Measurements from ENCODE around the gene IRAK2. TPM values are rescaled to one million over a fixed set of nuclear protein-coding genes. Genes with fewer than 3 reads are reported as not detected.
A peak's percentile ranks its signal among the peaks of the same experiment; 100 is the strongest.
"Not testable (repeated sequence)": the region's sequence is repeated elsewhere in the genome, so short reads cannot be mapped to it uniquely, and the experiment has no call there.

The IRAK2 gene
- total and polyA plus RNA-seq, 8 donors, result 0.45 to 6.2 (median 2.3) TPM; not detected in 1

DNA sequence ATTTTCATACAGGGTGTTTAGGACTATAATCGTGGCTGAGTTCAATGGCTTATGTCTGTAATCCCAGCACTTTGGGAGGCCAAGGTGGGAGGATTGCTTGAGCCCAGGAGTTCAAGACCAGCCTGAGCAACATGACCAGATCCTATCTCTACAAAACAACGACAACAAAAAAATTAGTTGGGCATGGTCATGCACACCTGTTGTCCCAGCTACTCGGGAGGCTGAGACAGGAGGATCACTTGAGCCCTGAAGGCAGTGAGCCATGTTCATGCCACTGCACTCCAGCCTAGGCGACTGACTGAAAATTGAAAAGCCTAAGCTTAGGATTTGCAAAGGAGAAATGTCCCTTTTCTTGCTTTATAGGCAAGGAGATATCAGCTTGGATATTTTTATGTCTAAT is 47.8 kb upstream of the IRAK2 start:
- no peaks in the 10 kb centered on the region for H3K9me3 ChIP-seq
- H3K27me3 ChIP-seq, result no peaks in the 10 kb centered on the region
- H3K36me3 ChIP-seq, result peaks cover 3 to 25% (median 25%) of the 10 kb centered on the region in 4 donors
- intact Hi-C loops (cut with DNase I; ENCODE audit: low total_unique reads), result no loop called here
- H3K4me3 ChIP-seq, result peak overlapping the region in 3 of 4 donors; percentile 85 to 96 (median 93)
- no peak for DNase-seq
- H3K27ac ChIP-seq, result no peak overlapping the region
- TF ChIP-seq POLR2A (IDR thresholded peaks at IDR 0.05) (no peak), POLR2AphosphoS5 (IDR thresholded peaks at IDR 0.05) (no peak), EP300 (IDR thresholded peaks at IDR 0.05) (no peak)
- TF ChIP-seq, protein P1, sequence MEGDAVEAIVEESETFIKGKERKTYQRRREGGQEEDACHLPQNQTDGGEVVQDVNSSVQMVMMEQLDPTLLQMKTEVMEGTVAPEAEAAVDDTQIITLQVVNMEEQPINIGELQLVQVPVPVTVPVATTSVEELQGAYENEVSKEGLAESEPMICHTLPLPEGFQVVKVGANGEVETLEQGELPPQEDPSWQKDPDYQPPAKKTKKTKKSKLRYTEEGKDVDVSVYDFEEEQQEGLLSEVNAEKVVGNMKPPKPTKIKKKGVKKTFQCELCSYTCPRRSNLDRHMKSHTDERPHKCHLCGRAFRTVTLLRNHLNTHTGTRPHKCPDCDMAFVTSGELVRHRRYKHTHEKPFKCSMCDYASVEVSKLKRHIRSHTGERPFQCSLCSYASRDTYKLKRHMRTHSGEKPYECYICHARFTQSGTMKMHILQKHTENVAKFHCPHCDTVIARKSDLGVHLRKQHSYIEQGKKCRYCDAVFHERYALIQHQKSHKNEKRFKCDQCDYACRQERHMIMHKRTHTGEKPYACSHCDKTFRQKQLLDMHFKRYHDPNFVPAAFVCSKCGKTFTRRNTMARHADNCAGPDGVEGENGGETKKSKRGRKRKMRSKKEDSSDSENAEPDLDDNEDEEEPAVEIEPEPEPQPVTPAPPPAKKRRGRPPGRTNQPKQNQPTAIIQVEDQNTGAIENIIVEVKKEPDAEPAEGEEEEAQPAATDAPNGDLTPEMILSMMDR (IDR thresholded peaks at IDR 0.05), result no peak
- WGBS, 5 donors, result 86 to 91% (median 90%) methylated on average over 4 of the region's 4 CpGs
- H3K4me1 ChIP-seq, result peaks cover 8 to 49% (median 35%) of the 10 kb centered on the region in 4 donors

DNA sequence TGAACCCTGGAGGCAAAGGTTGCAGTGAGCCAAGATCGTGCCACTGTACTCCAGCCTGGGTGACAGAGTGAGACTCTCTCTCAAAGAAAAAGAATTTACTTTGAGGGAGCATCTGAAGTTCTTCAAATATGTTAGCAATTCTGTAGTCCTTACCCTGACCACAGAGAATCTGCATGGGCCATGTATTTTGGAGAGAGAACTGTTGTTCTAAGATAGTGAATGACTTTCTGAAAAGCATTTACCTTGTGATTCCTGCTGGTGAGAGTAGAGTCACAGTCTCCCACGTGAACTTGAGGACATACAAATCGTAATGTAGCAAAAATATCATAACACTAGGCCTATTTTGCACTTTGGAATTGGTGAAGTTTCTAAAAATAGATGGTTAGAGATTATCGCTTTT is 45.3 kb upstream of the IRAK2 start:
- intact Hi-C loops (cut with DNase I; ENCODE audit: low total_unique reads), result no loop called here
- Histone ChIP-seq H3K36me3 (peaks cover 7 to 39% (median 35%) of the 10 kb centered on the region in 4 donors), H3K27me3 (no peaks in the 10 kb centered on the region), H3K4me1 (peaks cover 8 to 49% (median 35%) of the 10 kb centered on the region in 4 donors), H3K27ac (no peak overlapping the region), H3K9me3 (no peaks in the 10 kb centered on the region), H3K4me3 (no peak overlapping the region)
- WGBS, 5 donors, result 76 to 87% (median 84%) methylated on average over 4 of the region's 4 CpGs
- TF ChIP-seq, protein P1 (IDR thresholded peaks at IDR 0.05), result no peak
- TF ChIP-seq EP300 (IDR thresholded peaks at IDR 0.05), result no peak
- no peak for TF ChIP-seq POLR2AphosphoS5 (IDR thresholded peaks at IDR 0.05)
- TF ChIP-seq POLR2A (IDR thresholded peaks at IDR 0.05), result no peak
- no peak for DNase-seq

DNA sequence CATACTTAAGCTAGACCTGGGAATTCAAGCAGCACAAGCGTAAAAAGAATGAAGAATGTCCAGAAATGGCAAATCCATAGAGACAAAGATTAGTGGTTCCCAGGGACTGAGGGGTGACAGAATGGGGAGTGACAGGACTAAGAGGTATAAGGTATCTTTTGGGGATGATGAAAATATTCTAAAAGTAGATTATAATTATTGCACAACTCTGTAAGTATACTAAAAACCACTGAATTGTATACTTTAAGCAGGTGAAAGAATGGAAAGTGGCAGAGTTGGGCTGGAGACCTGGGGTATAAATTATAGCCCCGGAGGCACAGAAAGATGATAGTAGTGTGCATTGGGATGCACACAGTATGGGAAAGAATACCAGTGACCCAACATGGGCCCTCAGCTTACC is 43.7 kb upstream of the IRAK2 start:
- no peaks in the 10 kb centered on the region for H3K9me3 ChIP-seq
- no peak for TF ChIP-seq POLR2A (IDR thresholded peaks at IDR 0.05)
- no peak for TF ChIP-seq POLR2AphosphoS5 (IDR thresholded peaks at IDR 0.05)
- TF ChIP-seq, protein P1 (IDR thresholded peaks at IDR 0.05), result no peak
- no peak for TF ChIP-seq EP300 (IDR thresholded peaks at IDR 0.05)
- intact Hi-C loops (cut with DNase I; ENCODE audit: low total_unique reads), result no loop called here
- H3K4me3 ChIP-seq, result no peak overlapping the region
- no peak overlapping the region for H3K27ac ChIP-seq
- no peaks in the 10 kb centered on the region for H3K27me3 ChIP-seq
- WGBS, 5 donors, result 88 to 98% (median 91%) methylated on average over 2 of the region's 2 CpGs
- DNase-seq, result no peak
- H3K36me3 ChIP-seq, result peaks cover 17 to 56% (median 51%) of the 10 kb centered on the region in 4 donors
- peaks cover 8 to 43% (median 31%) of the 10 kb centered on the region in 4 donors for H3K4me1 ChIP-seq

DNA sequence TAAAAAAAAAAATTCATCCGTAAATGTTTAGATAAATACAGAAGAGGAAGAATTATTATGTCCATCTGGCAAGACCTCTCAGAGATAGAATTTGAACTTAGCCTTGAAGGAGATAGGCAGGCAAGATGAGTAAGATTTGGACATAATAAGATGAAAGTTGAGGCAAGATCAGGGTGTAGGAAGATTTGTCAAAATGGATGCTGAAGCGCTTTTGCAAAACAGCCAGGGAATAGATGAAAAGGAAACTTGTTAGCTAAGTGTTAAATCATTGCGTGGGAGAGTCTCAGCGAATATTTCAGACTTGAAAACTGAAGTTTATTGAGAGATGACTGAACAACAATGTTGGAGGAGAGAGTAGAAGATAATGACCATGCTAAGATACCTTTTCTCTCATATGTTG is 42.0 kb upstream of the IRAK2 start:
- intact Hi-C loops (cut with DNase I; ENCODE audit: low total_unique reads), result no loop called here
- TF ChIP-seq, protein P1 (IDR thresholded peaks at IDR 0.05), result no peak
- no peak for TF ChIP-seq EP300 (IDR thresholded peaks at IDR 0.05)
- no peak for TF ChIP-seq POLR2A (IDR thresholded peaks at IDR 0.05)
- no peak for TF ChIP-seq POLR2AphosphoS5 (IDR thresholded peaks at IDR 0.05)
- Histone ChIP-seq H3K9me3 (no peaks in the 10 kb centered on the region), H3K4me3 (no peak overlapping the region), H3K4me1 (peaks cover 0 to 26% (median 15%) of the 10 kb centered on the region in 4 donors), H3K27me3 (no peaks in the 10 kb centered on the region), H3K36me3 (peaks cover 30 to 72% (median 68%) of the 10 kb centered on the region in 4 donors), H3K27ac (no peak overlapping the region)
- 88 to 93% (median 90%) methylated on average over 4 of the region's 4 CpGs for WGBS, 5 donors
- DNase-seq, result no peak

DNA sequence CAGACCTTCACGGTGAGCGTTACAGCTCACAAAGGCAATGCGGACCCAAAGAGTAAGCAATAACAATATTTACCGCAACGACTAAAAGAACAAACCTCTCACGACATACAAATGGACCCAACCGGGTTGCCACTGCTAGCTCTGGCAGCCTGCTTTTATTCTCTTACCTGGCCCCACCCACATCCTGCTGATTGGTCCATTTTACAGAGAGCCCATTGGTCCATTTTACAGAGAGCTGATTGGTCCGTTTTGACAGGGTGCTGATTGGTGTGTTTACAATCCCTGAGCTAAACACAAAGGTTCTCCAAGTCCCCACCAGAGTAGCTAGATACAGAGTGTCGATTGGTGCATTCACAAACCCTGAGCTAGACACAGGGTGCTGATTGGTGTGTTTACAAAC is 28.8 kb upstream of the IRAK2 start:
- H3K27ac ChIP-seq; H3K4me1 ChIP-seq; H3K27me3 ChIP-seq; H3K36me3 ChIP-seq; H3K9me3 ChIP-seq; DNase-seq; H3K4me3 ChIP-seq; intact Hi-C loops (cut with DNase I; ENCODE audit: low total_unique reads): not testable (repeated sequence)
- 93 to 97% (median 93%) methylated on average over 9 of the region's 9 CpGs for WGBS, 5 donors

All from stomach (tissue), 9 donors.